HG03066 (cell line): ENCODE measurements around the gene THOC5.
"Not testable (repeated sequence)": the region's sequence is repeated elsewhere in the genome, so short reads cannot be mapped to it uniquely, and the experiment has no call there.

Experiments
- ATAC-seq: cut with Tn5 transposase; IDR thresholded peaks from one replicate; pipeline ENCODE4 v1.9.1; 2021; ENCODE audit warnings: low read depth; ENCODE audit not compliant: unreplicated experiment

THOC5 gene

DNA sequence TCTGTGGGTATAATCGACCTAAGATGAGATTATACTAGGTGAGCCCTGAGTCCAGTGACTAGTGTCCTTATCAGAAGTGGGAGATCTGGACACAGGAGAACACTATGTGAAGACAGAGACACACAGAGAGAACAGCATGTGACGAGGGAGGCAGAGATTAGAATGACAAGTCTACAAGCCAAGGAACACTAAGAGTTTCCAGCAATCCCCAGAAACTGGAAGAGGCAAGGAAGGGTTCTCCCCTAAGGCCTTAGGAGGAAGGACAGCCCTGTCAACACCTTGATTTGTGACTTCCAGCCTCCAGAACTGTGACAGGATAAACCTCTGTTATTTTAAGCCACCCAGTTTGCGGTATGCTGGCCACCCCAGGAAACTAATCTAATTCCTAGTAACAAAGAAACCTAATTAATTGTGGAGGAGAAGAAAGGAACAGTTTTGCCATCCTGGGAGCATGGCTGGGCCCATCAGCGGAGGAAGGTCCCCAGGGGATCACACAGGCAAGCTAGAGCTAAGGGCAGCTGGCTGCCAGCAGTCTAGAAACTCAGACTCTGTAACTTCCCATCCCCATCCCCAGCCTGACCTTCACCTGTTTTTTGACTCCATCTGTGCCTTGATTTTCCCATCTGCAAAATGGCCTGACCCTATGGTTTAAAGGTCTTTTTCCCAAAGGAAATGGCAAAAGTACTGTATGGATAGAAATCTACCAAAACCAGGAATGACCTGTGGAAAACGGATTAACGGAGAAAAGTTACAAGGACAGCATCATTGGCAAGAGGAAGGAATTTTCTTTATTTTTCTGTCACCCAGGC lies 10.3 kb upstream of the THOC5 start:
- ATAC-seq, result no peak

DNA sequence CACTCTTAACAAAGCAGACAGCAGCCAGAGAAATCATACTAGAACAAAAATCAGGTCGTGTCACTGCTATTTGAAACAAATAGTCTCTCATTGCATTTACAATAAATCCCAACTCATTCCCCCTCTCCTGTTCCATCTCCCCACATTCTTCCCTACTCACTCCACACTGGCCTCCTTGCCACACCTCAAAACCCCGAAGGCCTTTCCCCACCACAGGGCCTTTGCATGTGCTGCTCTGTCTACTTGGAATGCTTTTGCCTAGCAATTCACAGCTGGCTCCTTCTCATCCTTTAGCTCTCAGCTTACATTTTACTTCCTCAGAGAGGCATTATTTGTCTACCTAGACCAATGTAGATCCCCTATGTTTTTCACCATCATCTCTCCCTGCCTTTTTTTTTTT lies 6.3 kb upstream of the THOC5 start:
- ATAC-seq, result no peak

DNA sequence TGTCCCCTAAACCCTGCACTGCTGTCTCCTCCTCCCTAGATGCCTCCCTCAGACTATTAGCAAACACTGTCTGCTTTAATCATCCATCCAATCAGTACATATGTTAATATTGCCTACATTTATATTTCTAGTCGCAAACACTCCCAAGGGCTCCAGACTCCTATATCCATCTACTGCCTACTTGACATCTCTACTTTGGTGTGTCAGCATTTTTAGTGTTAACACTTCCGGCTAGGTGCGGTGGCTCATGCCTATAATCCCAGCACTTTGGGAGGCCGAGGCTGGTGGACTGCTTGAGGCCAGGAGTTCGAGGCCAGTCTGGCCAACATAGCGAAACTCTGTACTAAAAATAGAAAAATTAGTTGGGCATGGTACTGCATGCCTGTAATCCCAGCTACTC lies 5.5 kb upstream of the THOC5 start:
- ATAC-seq, result no peak

DNA sequence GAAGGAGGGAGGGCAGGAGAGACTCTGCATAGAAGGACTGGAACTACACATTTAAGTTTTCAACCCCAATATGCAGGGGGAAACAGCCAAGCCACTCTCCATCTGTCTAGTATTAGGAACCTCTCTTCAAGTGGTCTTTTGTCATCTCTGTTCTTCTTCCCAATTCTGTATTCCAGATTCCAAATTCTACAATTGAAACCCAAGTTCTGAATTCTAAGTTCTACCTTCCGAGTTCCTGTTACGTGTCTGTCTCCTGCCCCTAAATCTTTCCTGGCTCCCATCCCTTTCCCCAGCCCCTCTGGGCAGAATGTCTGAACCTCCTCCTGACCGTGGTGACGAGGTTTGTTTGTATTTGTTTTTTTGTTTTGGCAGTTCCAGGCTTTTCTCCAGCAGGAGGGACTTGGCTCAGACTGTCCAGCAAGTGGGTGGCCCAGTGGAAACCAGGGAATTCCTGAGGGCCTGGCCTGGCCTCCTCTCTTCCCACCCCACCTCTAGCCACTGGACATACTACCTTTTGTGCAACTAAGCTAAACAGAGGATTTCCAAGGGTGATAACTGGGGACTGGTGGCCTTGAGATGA lies 1.6 kb upstream of the THOC5 start:
- ATAC-seq, result no peak

DNA sequence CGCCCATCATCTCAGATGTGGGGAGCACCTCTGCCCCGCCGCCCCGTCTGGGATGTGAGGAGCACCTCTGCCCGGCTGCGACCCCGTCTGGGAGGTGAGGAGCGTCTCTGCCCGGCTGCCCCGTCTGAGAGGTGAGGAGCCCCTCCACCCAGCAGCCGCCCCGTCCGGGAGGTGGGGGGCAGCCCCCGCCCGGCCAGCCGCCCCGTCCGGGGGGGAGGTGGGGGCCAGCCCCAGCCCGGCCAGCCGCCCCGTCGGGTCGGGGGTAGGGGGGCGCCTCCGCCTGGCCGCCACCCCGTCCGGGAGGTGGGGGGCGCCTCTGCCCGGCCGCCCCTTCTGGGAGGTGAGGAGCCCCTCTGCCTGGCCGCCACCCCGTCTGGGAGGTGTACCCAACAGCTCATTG lies 1.2 kb downstream of the THOC5 start:
- ATAC-seq, result not testable (repeated sequence)

DNA sequence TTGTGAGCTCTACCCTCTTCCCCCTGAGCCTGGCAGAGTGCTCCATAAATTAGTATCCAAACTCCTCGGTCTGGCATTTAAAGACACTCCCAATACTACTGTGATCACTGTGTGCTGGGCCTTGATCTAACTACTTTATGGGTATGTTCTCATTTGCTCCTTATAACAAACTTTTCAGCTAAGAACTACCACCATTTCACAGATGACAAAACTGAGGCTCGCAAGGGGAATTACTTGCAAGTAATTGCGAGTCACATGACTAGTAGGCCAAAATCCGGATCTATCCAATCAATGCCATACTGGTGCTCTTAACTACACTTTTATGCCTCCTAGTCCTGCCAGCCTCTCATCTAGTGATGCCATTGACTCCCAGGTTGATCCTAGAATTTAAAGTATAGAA lies 3.6 kb downstream of the THOC5 start:
- no peak for ATAC-seq

DNA sequence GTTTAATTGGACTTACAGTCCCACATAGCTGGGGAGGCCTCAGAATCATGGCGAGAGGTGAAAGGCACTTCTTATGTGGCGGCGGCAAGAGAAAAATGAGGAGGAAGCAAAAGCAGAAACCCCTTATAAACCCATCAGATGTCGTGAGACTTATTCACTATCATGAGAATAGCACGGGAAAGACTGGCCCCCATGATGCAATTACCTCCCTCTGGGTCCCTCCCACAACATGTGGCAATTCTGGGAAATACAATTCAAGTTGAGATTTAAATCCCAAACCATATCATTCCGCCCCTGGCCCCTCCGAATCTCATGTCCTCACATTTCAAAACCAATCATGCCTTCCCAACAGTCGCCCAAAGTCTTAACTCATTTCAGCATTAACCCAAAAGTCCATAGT lies 8.5 kb downstream of the THOC5 start:
- not testable (repeated sequence) for ATAC-seq

DNA sequence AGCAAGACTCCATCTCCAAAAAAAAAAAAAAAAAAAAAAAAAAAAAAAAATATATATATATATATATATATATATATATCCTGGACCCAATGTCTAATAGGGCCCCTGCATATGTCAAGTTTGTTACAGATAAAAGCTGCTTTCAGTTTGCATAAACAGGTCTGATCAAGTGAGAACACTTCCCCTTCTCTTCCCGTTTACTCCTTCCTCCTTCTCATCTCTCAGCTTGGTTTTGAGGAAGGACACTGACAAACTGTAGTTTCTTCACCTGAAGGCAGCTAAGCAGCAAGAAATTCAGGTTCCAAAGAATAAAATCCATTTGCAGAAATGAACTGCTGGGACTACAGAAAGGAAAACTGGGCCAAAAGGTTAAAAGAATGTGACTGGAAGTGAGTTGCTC lies 11.7 kb downstream of the THOC5 start:
- ATAC-seq, result no peak

DNA sequence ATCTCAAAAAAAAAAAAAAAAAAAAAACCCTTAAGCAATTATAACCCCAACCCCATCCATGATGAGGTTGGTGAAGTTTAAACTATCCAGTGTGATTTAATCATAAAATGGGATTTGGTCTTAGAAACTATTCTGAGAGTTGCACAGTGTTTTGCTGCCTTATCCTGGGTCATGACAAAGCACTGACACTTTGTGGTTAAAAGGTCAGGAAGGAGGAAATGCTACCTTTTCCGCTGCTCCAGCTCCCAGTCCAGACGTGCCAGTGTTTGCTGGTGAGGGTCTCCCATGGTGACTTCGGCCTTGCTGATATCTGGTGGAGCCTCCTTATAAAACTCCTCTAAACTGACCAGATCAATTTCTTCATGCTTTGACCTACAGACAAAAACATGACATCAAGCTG lies 14.5 kb downstream of the THOC5 start:
- no peak for ATAC-seq

DNA sequence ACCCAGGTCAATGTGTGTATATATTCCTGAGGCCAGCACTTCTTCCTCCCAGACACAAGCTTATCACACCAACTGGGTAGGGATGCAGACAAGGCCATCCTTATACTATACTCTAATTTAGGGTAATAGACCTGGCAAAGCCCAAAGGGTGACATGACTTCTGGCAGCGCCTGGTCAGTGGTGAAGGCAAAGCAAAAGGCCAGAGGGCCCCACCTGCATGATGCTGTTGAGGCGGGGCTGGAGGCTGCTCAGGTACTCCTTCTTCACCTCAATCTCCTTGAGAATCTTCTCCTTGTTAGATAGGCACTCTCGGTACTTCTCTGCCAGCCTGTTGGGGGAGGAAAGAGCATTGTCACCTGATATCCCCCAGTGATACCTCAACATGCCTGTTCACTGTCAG lies 17.1 kb downstream of the THOC5 start:
- no peak for ATAC-seq

DNA sequence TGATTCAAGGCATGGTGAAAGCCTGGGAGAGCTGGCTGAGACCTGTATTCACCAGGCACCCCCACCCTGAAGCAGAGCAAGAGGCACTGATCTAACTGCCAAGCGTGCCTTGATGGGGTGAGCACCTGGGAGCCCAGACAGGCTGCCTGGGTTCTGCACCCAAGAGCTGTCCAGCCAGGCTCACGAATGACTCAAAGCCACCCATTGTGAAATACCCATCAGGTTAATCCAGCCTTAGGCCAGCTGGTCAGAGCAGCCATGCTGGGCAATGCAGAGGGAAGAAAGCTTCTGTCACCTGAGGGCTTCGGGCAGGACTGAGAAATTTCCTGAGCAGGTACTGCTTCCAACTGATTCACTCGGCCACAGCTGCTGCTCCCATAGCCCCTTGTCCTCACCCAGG lies 22.1 kb downstream of the THOC5 start:
- ATAC-seq, result no peak

DNA sequence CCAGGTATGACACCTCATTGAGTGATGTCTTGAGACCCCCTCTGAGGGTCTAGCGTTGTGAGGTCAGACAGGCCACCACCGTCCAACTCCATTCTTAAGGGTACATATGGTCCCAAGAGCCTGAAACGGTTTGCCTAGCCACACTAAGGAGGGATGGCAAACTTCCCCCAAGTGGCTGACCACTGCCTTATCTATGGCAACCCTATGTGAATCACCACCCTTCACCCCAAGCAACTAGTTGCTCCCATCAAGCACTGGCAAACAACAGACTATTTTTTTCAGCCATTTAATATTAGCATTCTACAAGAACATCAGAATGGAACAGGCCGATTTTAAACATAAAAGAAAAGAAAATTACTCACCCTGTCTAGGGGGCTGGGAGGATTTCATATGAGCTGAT lies 22.8 kb downstream of the THOC5 start:
- no peak for ATAC-seq

DNA sequence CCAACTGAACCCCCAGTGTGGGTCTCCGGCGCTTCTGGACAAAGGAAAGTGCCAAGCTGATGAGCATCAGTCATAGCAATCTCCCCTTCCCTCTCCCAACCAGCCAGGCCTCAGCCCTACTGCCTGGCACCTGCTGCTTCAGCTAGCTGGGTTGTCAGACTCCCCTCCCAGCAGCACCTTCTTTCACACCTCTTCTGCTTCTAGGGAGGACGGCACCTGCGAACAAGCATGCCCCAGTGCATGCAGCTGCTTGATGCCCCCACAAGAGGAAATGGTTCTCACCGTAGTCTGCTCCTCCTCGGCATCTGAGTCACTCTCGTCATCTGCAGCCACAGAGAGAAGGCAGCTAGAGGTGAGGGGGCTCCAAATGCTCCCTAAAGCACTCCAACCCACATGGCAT lies 25.4 kb downstream of the THOC5 start:
- no peak for ATAC-seq

DNA sequence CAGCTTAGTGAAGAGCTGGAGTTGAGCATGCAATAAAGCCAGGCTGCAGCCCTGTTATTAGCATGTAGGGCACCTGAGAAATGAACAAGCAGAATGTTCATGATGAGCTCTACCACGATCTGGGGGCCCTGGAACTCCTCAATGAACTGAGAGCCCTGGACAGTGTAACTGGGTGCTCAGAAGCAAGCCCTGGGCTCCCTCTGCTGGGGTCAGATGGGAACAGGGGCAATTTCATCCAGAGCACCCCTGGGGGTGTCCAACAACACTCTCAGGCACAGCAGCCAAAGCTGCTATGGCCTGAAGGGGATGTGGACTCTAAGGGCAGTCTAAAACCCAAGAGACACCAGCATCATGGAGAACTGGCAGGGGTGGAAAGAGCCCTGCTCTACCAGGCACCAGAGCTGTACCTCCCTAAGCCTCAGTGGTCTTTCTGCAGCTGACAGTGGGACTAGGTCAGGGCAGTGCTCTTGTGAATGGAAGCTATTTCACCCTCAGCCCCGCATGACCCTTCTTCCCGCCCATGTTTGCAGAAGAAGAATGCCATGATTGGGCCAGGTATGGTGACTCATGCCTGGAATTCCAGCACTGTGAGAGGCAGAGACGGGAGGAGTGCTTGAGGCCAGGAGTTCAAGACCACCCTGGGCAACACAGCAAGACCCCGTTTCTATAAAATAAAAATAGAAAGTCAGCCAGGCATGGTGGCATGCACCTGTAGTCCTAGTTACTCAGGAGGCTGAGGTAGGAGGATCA lies 28.9 kb downstream of the THOC5 start:
- no peak for ATAC-seq

DNA sequence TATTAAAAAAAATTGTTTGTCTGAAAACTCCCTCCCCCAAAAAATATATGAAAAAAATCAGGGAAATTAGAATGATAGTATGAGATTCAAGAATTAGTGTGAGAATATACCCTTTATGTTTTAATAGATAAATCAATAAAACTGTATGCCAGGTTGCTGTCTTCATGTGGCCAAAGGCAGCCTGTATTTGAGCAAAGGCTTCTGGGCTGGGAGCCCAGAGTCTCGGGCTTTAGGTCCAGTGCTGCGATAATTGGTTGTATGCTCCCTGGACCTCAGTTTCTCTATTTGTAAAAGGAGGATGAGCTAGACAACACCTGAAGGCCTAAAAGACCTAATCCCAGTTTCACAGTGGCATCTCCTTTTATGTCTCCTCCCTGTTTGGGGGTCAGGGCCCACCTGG lies 29.8 kb downstream of the THOC5 start:
- no peak for ATAC-seq

DNA sequence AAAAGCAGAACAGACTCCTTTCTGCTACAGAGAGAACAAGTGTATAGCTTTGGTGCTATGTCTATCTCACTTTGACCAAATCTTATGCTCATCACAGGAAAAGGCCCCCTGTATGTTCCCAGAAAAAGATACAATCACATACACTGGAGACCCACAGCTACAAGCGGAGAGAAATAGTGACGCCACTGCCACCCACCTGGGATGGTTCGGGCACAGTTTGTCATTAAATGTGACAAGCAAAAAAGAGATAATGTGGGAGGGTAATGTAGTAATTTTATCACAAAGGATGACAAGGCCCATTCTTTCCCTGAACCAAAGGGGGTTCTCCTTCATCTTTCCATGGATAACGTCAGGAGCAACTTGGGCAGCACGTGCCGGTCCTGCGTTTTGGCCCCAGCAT lies 32.0 kb downstream of the THOC5 start:
- ATAC-seq, result no peak

DNA sequence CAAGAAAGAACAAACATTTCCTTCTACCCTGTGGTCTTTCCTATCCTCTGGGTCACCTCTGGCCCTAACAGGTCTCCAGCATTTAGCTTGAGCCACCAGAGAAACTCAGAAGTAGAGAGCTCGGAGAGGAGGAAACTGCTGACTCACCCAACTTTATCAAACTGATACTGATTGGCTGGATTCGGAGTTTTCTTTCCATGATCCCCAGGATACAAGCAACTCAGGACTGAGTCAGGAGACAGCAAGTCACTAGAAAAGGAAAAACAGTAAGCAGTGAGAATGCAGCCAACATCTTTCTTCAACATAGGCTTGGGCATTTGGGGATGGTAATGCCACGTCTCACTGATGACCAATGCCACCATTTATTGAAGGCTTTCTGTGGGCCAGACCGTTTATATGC lies 32.7 kb downstream of the THOC5 start:
- ATAC-seq, result no peak

DNA sequence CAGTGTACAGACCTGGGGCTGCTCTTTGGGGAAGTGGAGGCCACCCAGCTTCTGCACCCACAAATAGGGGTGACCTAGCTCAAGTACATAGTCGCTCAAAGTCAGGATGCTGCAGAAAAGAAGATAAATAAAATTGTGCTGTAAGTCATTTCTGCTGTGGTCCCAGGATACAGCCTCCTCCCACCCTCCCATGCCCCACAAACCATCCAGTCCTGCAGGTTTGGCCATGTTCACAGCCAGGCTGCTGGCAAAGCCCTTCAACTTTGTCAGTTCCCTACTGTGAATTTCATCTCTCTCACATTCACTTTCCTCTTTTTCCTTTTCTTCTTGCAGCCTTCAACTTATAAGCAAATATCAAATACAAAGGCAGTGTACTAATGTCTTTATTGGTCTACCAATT lies 33.6 kb downstream of the THOC5 start:
- no peak for ATAC-seq

DNA sequence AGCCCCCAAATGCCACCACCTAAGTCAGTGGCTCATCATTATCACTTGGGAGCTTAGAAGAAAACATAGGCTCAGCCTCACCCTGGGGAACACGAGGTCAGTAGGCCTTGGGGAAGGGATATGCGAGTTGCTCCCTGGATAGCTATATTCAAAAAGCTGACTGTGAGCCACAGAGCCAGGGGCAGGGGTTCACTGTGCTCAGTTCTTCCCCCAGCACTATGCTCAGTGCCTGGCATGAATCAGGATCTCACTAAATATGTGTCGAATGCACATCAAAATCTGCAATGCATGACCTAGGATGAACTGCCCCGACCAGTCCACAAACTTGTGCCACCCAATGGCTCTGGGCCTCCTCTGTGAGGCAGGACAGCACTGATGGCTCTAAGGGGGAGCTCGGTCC lies 35.1 kb downstream of the THOC5 start:
- no peak for ATAC-seq

DNA sequence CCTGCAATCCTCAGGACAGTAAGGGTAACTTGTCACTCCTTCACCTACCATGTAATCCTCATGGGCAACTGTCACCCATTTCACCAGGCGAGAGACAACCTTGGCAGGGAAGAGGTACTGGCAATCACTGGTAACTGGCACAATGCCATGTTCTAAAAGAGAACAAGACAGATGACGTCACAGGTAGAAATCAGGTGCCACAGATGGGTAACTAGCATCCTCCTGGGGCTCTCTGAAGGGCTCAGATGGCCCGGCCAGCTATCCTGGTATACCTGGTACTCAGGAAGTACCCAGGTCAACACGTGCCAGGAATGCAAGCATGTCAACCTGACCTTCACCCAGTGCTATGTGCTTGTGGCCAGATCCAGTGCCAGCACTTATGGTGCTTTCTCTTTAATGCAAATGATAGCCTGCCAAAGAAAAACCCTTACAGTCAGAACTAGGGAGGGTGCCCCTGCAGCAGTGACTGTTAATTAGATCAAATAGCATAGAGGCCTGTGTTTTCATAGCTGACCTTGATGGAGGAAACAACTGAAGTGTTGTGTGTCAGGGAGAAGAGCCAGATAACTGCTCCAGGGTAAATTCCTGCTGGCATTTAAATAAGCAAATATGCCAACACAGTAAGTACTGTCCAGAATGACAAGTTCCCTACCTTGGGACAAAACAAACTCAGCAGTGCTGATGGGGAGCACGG lies 36.2 kb downstream of the THOC5 start:
- ATAC-seq, result no peak

DNA sequence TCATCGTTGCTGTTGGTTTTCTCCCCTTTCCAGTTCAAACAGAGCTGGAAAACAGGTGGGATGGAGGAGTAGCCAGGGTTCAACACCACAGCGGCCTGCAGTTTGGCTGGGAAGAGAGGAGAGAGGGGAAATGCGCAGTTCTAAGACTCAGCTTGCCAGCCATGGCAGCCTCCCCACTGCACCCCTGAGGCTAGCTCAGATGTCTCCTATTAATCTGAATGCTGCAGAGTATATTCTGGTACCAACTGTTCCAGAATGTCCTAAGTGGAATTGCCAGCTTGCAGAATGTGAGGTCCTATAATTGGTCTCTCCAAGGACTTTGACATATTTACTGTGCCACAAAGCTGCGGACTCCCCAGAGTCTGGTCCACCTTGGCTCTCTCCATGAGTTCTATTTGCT lies 41.5 kb downstream of the THOC5 start:
- no peak for ATAC-seq
